OCI-LY1 (cell line): Measurements from ENCODE around the gene CNTN2.

ENCODE experiments used
- H2AFZ ChIP-seq: fragments of 200-600 bp; sonication (generic), shearing (Covaris generic); 2 replicates; pipeline ENCODE4 v1.6.0; 2014; ENCODE audit warnings: antibody characterized with exemption, mild to moderate bottlenecking, low read length
- H3F3A ChIP-seq: fragments of 200-600 bp; sonication (generic), shearing (Covaris generic); 2 replicates; pipeline ENCODE4 v1.6.0; 2014; ENCODE audit warnings: mild to moderate bottlenecking, antibody characterized with exemption, low read length, moderate library complexity; ENCODE audit not compliant: insufficient read depth
- H3K27ac ChIP-seq: fragments of 200-600 bp; sonication (generic); 2 replicates; pipeline ENCODE4 v1.5.1; 2014; ENCODE audit warnings: low read length, mixed run types, mild to moderate bottlenecking, low read depth; ENCODE audit not compliant: poor library complexity, severe bottlenecking
- H3K27me3 ChIP-seq: fragments of 200-600 bp; sonication (generic); 2 replicates; pipeline ENCODE4 v1.6.0; 2014; ENCODE audit warnings: antibody characterized with exemption, mild to moderate bottlenecking, low read length, moderate library complexity; ENCODE audit not compliant: insufficient read depth
- H3K36me3 ChIP-seq: fragments of 200-600 bp; sonication (generic); 2 replicates; pipeline ENCODE4 v1.6.1; 2014; ENCODE audit warnings: mild to moderate bottlenecking, antibody characterized with exemption, low read length, moderate library complexity, mixed read lengths; ENCODE audit not compliant: insufficient read depth
- H3K4me1 ChIP-seq: fragments of 200-600 bp; sonication (generic); 2 replicates; pipeline ENCODE4 v1.5.1; 2014; ENCODE audit warnings: mild to moderate bottlenecking, low read length, moderate library complexity; ENCODE audit not compliant: insufficient read depth, severe bottlenecking
- H3K4me2 ChIP-seq: fragments of 200-600 bp; sonication (generic), shearing (Covaris generic); 2 replicates; pipeline ENCODE4 v1.6.1; 2014; ENCODE audit warnings: low read length
- H3K4me3 ChIP-seq: fragments of 200-600 bp; sonication (generic); 2 replicates; pipeline ENCODE4 v1.5.1; 2014; ENCODE audit warnings: low read length, low read depth, mild to moderate bottlenecking, mixed read lengths; ENCODE audit not compliant: poor library complexity, severe bottlenecking
- H3K79me2 ChIP-seq: fragments of 200-600 bp; shearing (Covaris generic); 2 replicates; pipeline ENCODE4 v1.6.1; 2016; ENCODE audit warnings: mixed run types, low read length, mixed read lengths; ENCODE audit not compliant: insufficient read depth
- H3K9ac ChIP-seq: fragments of 200-600 bp; sonication (generic), shearing (Covaris generic); 2 replicates; pipeline ENCODE4 v1.6.1; 2014; ENCODE audit warnings: mild to moderate bottlenecking, low read length, mixed read lengths
- H3K9me2 ChIP-seq: fragments of 200-600 bp; sonication (generic), shearing (Covaris generic); 2 replicates; pipeline ENCODE4 v1.6.1; 2014; ENCODE audit warnings: low read depth, mild to moderate bottlenecking, low read length, mixed read lengths
- H3K9me3 ChIP-seq: fragments of 200-600 bp; shearing (Covaris generic); 2 replicates; pipeline ENCODE4 v1.6.1; 2014; ENCODE audit warnings: low read length, mixed read lengths
- H4K20me1 ChIP-seq: fragments of 200-600 bp; sonication (generic), shearing (Covaris generic); 2 replicates; pipeline ENCODE4 v1.6.0; 2016; ENCODE audit warnings: mild to moderate bottlenecking, low read length; ENCODE audit not compliant: insufficient read depth
- EZH2 ChIP-seq: fragments of 200-600 bp; sonication (generic), shearing (Covaris generic); IDR thresholded peaks from 2 replicates; pipeline ENCODE4 v1.8.0; 2017; ENCODE audit warnings: borderline replicate concordance, mixed run types, mild to moderate bottlenecking, antibody characterized with exemption, low read length, moderate library complexity, mixed read lengths
- TF ChIP-seq, protein P1 (sequence below): fragments of 200-600 bp; sonication (generic), shearing (Covaris generic); IDR thresholded peaks from 2 replicates; pipeline ENCODE4 v1.5.1; 2017; ENCODE audit warnings: mild to moderate bottlenecking, antibody characterized with exemption, low read length, moderate library complexity, mixed read lengths

Gene CNTN2

DNA sequence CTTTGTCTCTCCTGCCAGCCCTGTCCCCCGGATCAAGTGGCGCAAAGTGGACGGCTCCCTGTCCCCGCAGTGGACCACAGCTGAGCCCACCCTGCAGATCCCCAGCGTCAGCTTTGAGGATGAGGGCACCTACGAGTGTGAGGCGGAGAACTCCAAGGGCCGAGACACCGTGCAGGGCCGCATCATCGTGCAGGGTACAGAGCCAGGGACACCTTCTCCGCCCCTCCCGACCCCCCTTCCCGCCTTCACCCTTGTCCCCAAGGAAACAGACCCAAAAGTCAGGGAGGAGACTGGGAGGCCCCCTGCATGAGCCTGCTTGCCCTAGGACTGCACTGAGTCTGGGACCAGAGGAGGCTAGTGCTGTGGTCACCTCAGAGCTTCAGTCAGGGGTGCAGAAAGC, 18.2 kb downstream of the CNTN2 start:
- Histone ChIP-seq H3K27me3 (peaks cover 11% of the 10 kb centered on the region), H3K4me1 (no peaks in the 10 kb centered on the region), H3K9me2 (no peaks in the 10 kb centered on the region), H3K4me2 (no peak overlapping the region), H3K9me3 (no peaks in the 10 kb centered on the region), H3K27ac (no peak overlapping the region), H3F3A (no peaks in the 10 kb centered on the region), H2AFZ (no peak overlapping the region), H3K4me3 (no peak overlapping the region), H4K20me1 (no peaks in the 10 kb centered on the region), H3K36me3 (no peaks in the 10 kb centered on the region), H3K9ac (no peak overlapping the region), H3K79me2 (no peaks in the 10 kb centered on the region)
- TF ChIP-seq, protein P1, sequence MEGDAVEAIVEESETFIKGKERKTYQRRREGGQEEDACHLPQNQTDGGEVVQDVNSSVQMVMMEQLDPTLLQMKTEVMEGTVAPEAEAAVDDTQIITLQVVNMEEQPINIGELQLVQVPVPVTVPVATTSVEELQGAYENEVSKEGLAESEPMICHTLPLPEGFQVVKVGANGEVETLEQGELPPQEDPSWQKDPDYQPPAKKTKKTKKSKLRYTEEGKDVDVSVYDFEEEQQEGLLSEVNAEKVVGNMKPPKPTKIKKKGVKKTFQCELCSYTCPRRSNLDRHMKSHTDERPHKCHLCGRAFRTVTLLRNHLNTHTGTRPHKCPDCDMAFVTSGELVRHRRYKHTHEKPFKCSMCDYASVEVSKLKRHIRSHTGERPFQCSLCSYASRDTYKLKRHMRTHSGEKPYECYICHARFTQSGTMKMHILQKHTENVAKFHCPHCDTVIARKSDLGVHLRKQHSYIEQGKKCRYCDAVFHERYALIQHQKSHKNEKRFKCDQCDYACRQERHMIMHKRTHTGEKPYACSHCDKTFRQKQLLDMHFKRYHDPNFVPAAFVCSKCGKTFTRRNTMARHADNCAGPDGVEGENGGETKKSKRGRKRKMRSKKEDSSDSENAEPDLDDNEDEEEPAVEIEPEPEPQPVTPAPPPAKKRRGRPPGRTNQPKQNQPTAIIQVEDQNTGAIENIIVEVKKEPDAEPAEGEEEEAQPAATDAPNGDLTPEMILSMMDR = no peak
- no peak for TF ChIP-seq EZH2

DNA sequence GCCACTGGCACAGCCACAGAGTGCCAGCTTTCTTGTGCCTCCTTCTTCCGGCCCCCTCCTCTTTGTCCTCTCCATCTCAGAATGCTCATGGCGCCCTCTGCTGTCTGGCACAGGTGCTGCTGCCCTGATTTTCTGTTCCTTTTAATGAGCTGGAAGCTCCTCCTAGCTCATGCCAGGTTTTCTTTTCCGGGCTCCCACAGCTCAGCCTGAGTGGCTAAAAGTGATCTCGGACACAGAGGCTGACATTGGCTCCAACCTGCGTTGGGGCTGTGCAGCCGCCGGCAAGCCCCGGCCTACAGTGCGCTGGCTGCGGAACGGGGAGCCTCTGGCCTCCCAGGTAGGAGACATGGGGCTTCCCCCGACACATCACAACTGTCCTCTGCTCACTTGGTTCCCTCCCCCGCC, 18.7 kb downstream of the CNTN2 start:
- H3K4me2 ChIP-seq = no peak overlapping the region

DNA sequence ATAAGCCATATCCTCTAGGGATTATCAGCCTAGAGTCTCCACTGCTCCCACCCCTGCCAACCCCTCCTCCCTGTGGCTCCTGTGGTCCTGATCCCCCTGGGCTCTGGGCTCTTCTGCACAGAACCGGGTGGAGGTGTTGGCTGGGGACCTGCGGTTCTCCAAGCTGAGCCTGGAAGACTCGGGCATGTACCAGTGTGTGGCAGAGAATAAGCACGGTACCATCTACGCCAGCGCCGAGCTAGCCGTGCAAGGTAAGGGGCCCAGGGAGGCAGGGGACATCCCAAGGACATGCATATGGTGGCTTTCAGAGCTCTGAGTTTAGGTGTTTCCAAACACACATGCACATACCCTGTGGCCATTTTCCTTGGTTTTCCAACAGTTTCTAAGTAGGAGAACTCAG, 19.3 kb downstream of the CNTN2 start:
- H2AFZ ChIP-seq = no peak overlapping the region
- H3K9me3 ChIP-seq = no peaks in the 10 kb centered on the region
- no peak overlapping the region for H3K27ac ChIP-seq
- peaks cover 4% of the 10 kb centered on the region; the same call in 1 of the 2 replicates for H3K27me3 ChIP-seq
- H3F3A ChIP-seq = no peaks in the 10 kb centered on the region
- no peak for TF ChIP-seq EZH2
- TF ChIP-seq, protein P1 = no peak
- H3K79me2 ChIP-seq = no peaks in the 10 kb centered on the region
- no peaks in the 10 kb centered on the region for H3K9me2 ChIP-seq
- H3K4me2 ChIP-seq = no peak overlapping the region
- H3K9ac ChIP-seq = no peak overlapping the region
- H3K36me3 ChIP-seq = no peaks in the 10 kb centered on the region
- no peaks in the 10 kb centered on the region for H4K20me1 ChIP-seq
- H3K4me3 ChIP-seq = no peak overlapping the region
- H3K4me1 ChIP-seq = no peaks in the 10 kb centered on the region

More for the DNA sequence above, 18.7 kb downstream of the CNTN2 start:
- Histone ChIP-seq H2AFZ (no peak overlapping the region), H3K4me3 (no peak overlapping the region), H3K9me3 (no peaks in the 10 kb centered on the region), H3K4me1 (no peaks in the 10 kb centered on the region), H4K20me1 (no peaks in the 10 kb centered on the region), H3K79me2 (no peaks in the 10 kb centered on the region), H3K27me3 (peaks cover 11% of the 10 kb centered on the region), H3K9me2 (no peaks in the 10 kb centered on the region), H3K27ac (no peak overlapping the region), H3F3A (no peaks in the 10 kb centered on the region), H3K9ac (no peak overlapping the region), H3K36me3 (no peaks in the 10 kb centered on the region)
- TF ChIP-seq EZH2 = no peak
- TF ChIP-seq, protein P1 = peak; percentile 91
